ENCODE results near the gene CD300A.

CD300A gene

DNA sequence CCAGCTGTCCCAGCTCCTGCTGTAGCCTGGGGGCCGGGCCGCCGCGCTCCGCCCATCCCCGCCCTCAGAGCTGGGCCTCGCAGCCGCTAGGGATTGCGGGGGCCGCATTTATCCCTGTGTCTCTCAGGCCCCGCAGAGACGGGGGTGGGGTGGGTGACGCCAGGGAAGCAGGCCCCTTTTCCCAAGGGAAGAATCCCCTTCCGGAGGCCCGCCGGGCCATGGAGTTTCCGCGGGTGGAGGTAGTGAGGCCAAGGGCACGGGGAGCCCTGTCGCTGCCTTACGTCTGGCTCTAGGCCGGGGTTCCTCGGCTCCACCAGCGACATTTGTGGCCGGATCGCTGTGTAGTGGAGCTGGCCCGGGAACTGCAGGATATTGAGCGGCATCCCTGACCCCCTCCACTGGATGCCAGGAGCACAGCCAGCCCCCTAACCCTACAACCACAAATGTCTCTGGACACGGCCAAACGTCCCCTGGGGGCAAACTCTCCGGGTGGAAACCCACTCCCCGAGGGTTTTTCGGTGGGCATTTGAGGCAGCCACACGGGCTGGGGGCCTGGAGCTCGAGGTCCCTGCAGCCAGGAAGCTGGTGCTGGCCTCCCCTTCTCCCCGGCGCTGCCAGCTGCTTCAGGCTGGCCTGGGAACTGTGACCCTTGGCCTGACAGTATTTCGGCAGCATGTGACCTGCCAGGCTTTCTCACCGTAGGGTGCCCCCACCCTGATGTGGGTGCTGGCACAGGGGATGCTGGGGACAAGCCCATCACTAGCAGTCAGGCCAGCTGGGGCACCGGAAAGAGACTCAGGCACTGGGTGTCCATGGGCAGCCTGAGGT lies 12.0 kb upstream of the CD300A start:
- DNase-seq (ENCODE audit: low read depth): peak; percentile 52

DNA sequence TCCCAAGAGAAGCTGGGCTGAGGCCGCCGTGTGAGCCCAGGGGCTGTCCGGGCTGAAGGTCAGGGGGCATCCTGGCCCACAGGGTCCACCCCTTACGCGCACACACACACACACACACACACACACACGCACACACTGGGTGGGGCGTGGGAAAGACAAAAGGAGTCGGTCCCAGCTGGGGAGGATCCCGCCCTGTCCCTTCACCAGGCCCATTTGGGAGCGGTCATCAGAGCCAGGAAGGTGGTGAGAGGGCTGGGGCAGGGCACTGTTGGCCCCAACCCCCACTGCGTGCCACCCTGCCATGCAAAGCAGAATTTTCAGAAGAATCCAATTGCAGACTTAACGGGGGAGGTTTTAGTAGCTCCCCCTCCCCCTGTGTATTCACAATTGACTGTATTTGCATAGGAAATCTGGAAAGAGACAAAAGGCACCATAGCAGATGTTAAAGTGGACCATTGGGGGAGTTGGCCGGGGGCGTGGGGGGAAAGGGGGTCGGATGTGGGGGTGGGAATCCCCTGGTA lies 11.3 kb upstream of the CD300A start:
- DNase-seq (ENCODE audit: low read depth): no peak

DNA sequence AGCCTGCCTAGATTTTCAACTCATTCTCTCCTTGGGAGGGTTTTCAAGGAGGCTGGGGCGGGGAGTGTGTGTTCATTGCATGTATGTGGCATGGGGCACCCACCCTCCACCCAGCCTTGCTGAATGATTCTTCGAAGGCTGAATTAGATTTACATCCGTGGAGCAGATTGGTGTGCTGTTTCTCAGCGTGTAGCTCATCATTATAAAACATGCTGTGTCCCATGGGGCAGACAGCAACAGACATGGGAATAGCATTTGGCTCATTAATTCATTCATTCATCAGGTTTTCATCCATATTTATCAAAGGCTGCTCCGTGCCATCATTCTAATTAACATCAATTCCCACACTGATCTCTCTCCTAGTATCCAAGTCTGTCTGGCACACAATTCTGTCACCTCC lies 10.6 kb upstream of the CD300A start:
- DNase-seq (ENCODE audit: low read depth): no peak

DNA sequence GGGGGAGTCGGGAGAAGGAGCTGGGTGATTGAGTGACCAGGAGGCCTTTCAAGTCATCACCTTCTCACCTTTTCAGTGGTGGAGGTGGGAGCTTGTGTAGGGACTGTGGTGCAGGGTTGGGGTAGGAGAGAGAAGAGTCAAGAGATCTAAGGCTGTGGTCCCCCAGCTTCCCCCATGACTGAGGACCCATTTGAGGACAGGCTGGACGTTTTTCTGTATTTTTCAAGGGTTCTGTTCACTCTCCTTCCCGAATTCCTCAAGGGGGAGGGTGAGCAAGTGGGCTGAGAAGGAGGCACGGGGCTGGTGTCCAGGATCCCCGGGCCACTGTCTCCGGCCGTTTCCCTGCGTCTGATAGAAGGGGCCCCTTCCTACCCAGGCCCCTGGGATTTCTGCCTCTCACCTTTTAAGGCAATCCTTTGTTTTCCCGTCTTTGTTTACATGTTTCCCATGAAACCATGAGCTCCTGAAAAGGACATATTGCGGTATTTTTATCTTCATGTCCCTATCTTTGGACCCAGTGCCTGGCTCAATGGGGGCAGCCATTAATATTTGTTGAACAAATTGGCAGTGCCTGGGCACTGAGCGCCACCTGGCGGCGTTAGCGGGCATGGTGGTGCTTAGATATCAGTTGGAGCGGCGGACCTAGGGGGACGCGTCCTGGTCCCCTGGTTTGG lies 9.2 kb upstream of the CD300A start:
- peak; percentile 37 for DNase-seq (ENCODE audit: low read depth)

DNA sequence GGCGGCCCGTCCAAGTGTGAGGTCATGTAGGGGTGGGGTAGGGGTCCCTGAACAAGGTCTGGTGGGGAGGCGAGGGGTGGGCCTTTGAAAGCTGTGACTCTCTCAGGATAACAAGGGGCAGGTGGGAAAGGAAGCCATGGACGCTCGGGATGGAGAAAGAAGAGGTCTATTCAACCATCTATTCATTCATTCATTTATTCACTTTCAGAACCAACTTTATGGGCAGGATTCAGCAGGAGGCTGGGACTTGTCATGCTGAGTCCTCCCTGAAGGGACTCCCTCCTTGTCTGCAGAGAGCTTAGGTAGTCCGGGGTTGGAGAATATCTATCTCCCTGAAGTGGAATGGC lies 8.6 kb upstream of the CD300A start:
- DNase-seq (ENCODE audit: low read depth): no peak

DNA sequence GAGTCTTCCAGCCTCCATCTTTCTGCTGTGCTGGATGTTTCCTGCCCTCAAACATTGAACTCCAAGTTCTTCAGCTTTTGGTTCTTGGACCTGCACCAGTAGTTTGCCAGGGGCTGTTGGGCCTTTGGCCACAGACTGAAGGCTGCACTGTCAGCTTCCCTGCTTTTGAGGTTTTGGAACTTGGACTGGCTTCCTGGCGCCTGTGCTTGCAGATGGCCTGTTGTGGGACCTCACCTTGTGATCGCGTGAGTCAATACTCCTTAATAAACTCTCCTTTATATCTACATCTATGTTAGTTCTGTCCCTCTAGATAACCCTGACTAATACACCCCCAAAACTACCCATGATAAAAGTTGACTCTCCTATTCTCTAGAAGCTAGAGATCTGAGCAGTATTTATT lies 7.6 kb upstream of the CD300A start:
- no peak for DNase-seq (ENCODE audit: low read depth)

DNA sequence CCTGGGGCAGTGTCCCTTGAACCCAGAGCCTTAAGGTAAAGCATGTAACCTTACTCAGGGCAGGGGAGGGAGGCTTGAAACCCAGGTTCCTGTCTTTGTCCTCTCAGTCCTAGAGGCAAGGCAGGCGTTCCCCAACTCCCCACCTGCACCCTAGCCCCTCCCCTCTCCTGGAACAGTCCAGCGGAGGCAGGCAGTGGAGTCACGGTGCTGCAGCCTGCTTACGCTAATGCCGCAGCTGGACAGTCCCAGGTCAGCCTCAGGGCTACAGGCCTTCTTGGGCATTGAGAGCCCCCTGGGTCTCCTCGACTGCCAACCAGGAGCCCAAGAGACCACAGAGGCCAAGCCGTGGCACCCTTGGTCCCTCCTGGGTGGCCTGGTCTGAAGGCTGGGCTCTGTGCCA lies 6.8 kb upstream of the CD300A start:
- no peak for DNase-seq (ENCODE audit: low read depth)

DNA sequence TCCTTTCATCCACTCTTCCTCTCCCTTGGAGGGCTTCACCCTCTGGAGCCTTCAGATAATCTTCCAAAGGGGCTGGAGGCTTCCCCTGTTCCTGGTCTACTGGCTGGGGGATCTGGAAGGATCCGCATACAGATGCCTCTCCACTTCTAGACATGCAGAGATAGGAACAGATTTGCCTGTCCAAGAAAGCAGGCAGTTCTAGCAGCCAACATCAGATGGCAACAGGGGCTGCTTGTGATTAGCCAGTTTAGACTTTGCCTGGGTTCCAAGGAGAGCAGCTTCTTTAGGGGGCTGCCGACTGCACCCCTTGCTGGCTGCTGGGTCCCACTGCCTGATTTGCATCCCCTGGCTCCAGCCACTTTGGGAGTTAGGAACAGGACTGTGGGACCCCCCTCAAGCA lies 6.2 kb upstream of the CD300A start:
- DNase-seq (ENCODE audit: low read depth): no peak

DNA sequence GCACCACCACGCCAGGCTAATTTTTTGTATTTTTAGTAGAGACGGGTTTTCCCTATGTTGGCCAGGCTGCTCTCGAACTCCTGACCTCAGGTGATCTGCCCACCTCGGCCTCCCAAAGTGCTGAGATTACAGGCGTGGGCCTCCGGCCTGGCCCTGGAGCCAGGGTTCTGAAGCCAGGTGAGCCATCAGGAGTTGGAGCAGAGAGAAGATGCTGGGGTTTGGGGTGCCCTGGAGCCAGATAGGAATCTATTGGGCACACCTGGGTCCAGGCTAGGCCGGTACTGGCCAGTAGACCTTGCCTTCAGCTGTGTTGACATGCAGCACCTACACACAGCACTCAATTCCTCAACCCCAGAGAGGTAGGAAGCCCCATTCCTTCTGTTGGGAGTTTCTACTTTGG lies 5.4 kb upstream of the CD300A start:
- DNase-seq (ENCODE audit: low read depth): no peak

DNA sequence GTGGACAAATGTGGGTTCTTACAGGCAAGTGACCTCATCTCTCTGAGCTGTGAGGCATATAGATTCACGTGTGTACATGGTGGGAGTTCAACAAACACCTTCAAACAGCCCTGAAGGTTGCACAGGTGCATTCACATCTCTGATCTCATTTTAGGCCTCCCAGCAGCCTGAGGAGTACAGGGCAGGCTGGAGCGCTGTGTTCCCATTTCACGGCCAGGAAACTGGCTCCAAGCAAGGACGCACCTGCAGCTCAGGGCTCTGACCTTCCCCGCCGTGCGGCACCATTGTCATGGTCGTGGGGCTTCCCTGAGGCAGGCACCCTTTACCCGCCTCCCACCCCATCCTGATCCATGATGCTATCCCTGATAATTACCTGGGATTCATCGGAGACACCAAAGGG lies 4.8 kb upstream of the CD300A start:
- no peak for DNase-seq (ENCODE audit: low read depth)

DNA sequence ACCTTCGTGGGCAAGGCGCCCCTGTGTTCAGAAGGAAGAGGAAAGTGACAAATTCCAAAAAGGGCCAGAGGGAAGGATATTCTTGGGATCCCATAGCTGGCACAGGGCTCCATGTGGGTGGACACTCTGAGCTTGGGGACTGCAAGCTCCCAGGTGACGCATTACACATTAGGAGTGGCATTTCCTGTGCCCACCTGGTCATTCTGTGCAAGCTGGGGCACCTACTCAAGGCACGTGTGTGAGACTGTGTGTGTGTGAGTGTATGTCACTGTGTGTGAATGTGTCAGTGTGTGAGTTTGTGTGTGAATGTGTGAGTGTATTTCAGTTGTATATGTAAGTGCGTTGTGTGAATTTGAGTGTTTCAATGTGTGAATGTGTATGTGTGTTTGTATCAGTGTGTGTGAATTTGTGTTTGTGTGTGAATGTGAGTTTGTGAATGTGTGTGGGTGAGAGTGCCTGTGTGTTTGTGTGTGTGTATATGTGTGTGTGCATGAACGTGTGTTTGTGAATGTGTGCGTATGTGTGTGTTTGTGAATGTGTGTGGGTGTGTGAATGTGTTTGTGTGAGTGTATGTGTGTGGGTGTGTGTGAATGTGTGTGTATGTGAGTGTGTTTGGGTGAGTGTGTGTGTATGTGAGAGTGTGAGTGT lies 1.6 kb upstream of the CD300A start:
- DNase-seq (ENCODE audit: low read depth): no peak

DNA sequence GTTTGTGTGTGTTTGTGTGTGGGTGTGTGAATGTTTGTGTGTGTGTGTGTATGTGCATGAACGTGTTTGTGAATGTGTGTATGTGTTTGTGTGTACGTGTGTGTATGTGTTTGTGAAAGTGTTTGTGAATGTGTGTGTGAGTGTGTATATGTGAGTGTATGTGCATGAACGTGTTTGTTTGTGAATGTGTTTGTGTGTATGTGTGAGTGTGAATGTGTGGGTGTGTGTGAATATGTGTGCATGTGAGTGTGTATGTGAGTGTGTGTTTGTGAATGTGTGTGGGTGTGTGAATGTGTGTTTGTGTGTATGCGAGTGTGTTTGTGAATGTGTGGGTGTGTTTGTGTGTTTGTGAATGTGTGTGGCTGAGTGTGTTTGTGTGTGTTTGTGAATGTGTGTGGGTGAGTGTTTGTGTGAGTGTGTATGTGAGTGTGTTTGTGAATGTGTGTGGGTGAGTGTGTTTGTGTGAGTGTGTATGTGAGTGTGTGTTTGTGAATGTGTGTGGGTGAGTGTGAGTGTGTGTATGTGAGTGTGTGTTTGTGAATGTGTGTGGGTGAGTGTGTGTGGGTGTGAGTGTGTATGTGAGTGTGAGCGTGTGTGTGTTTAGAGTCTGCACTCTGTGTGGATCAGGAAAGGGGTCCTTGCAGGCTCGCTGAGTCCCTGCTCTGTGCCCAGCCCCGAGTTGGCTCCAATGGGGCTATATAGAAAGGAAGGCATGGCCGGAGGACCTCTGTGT lies 890 bp upstream of the CD300A start:
- no peak for DNase-seq (ENCODE audit: low read depth)

DNA sequence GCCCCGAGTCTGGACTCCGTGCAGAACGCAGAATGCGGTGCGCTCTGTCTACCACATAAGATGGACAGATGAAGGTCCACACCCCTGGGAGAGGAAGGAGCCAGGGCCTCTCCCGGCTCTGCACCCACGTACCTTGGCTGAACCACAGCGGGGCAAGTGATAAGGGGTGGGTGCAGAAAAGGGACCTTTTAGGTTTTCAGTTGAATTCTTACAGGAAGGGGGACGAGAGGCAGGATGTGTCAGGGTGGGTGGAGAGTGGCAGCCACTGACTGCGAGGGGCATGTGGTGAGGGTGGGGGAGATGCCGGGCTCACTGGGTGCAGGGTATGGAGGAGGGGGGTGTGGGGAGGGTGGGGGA lies 372 bp downstream of the CD300A start:
- no peak for DNase-seq (ENCODE audit: low read depth)

DNA sequence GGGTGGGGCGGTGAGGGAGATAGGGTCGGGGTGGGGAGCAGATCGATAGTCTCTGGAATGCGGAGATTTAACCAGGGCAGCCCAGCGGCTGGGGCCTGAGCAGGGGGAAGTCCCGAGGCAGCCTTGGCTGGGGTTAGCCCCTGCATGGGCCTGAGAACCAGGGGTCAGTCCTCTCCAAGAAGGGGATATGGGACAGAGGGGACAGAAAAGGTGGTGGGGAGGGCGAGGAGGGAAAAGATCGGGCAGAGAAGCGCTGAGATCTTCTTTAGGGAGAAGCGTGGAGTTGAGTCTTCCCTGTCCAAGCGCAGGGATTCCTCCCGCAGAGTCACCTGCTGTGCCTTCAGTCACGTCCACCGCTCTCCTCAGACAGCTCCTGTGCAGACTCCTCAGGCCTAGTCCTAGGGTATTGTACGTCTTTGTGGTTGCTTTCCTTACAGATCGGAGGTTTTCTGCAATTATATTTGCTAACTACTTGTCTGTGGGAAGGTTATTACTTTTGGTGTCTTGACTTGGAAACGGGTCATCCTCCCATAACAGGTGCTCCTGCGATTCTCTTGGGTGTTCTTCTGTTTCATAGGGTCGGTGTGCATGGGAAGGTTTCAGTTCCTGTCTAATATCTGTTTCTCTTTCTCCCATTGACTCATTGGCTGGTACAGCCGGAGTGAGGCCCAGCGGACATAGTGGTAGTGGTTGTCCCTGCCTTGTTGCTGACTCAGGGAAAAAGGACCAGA lies 952 bp downstream of the CD300A start:
- DNase-seq (ENCODE audit: low read depth): no peak

DNA sequence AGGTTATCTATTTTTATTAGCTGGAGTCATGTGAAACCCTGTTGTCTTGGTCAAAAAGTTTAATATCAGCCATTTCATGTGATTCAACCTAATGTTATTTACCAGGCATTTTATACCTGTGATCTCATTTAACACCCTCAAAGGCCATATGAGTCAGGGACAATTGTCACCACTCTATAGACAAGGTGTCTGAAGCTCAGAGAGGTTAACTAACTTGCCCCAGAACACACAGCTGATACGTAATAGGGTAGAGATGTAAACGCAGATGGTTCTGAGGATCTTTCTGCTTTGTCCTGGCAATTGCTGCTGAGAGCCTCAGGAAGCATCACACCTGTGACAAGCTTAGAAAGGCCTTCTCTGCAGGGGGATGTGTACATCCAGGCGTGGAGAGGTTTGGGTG lies 4.9 kb downstream of the CD300A start:
- DNase-seq (ENCODE audit: low read depth): no peak

DNA sequence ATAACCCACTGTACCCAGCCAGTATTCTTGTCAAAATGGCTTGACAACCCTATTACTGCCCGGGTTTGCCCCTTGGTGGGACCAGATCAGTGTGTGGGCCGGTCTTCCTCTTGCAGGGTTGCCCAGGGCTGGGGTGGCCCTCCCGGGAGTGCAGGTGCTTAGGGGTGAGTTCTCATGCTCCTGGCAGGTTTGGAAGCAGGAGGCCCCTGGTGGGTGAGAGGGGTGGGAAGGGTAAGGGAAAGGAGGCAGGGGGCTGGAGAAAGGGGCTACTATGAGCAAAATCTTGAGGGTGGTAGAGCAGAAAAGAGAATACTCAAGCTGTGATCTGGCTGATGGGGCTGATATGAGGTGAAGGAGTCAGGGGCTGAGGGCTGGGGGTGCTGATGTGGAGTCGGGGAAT lies 6.5 kb downstream of the CD300A start:
- no peak for DNase-seq (ENCODE audit: low read depth)

DNA sequence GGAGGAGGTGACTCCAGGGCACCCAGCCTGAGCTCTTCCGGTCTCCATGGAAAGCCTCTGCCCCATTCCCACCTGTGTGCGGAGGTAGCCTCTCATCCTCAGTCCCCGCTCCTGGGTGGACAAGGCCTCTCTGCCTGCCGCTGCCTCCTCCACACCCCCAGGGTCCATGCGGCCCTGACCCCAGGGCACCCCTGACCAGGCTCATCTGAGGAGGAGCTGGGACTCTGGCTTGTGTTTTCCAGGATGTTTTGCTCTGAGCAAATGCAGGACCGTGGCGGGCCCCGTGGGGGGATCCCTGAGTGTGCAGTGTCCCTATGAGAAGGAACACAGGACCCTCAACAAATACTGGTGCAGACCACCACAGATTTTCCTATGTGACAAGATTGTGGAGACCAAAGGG lies 6.9 kb downstream of the CD300A start:
- no peak for DNase-seq (ENCODE audit: low read depth)

DNA sequence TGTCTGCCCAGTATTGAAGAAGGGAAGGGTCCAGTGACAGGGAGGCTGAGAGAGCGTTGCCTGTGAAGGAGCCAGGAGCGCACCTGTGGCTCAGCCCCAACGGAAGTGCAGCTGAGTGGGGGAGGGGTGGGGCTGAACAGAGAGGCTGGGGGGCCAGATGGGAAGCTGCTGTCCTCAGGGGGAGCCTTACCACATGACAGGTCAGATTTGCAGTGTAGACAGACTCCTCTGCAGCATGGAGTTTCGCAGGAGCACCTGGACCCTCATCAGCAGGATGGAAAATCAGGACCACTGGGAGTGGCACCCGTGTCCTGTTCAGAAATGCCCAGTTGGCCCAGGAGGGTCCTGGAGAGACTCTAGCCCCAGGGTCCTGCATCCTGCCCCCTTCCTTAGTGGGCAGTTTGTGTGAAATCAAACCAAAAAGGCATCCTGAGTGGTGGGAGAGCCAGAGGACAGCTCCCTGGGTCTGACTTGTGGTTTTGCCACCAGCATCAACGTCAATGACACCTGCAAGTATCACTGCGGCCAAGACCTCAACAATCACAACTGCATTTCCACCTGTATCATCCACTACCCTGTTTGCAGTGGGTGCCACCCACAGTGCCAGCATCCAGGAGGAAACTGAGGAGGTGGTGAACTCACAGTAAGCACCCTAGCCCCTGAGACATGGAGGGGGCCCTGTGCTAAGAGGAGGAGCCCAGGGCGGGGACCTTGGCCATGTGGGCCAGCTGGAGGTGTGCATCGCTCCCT lies 7.8 kb downstream of the CD300A start:
- no peak for DNase-seq (ENCODE audit: low read depth)

DNA sequence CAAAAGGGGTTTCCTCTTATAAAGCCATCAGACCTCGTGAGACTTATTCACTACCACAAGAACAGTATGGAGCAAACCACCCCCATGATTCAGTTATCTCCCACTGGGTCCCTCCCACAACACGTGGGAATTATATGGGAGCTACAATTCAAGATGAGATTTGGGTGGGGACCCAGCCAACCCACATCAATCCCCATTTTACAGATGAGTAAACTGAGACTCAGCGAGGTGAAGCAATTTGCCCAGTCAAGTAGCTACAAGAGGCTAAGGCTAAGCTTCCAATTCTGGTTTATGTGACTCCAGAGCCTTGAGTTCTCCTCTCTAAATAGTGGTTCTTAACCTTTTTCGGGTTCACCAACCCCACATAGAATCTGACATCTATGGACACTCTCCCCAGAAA lies 8.8 kb downstream of the CD300A start:
- no peak for DNase-seq (ENCODE audit: low read depth)

DNA sequence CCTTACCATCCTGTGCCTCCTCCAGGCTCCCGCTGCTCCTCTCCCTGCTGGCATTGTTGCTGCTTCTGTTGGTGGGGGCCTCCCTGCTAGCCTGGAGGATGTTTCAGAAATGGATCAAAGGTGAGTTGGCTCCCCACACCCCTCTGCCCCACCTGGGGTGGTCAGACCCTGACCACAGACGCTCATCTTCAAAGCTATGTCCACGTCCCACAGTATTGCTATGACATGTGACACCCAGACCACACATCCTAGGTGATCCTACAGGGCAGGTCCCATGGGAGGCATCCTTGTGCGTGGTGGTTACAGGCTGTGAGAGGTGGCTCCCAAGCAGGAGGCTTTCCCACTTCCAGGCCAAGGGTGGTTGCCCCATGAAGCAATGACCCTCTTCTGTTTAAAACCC lies 11.0 kb downstream of the CD300A start:
- no peak for DNase-seq (ENCODE audit: low read depth)

DNA sequence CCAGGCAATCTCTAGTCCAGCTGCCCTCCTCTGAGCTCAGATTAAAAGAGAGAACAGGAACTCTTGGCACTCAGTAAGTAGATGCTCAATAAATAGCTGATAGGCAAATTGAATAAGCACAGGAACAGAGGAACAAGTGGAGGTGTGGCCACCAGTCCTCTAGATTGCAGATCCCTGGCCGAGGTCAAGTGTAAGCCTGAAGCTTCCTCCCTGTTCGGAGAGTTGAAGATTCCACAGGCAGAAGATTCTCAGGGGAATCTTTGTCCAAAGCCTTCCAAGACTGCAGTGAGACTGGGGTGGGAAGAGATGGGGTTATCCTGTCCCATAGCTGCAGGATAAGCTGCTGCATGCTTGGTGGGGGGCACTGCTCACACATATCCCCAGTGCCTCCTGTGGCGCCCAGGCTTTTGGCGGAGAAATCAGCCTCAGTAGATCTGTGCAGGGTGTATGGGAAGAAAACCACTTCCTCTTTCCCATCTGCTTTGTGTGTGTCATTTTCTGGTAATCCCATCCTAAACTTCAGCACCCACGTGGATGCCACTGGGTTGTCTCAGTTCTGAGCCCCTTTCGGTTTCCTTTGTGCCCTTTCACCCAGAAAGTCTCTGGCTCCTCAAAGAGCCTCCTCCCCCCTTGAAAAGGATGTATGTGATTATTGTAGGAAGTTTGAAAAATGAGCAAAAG lies 12.1 kb downstream of the CD300A start:
- DNase-seq (ENCODE audit: low read depth): no peak
